ENCODE measurements around the gene CHP2.
"Not testable (repeated sequence)": the region's sequence is repeated elsewhere in the genome, so short reads cannot be mapped to it uniquely, and the experiment has no call there.

Gene CHP2

DNA sequence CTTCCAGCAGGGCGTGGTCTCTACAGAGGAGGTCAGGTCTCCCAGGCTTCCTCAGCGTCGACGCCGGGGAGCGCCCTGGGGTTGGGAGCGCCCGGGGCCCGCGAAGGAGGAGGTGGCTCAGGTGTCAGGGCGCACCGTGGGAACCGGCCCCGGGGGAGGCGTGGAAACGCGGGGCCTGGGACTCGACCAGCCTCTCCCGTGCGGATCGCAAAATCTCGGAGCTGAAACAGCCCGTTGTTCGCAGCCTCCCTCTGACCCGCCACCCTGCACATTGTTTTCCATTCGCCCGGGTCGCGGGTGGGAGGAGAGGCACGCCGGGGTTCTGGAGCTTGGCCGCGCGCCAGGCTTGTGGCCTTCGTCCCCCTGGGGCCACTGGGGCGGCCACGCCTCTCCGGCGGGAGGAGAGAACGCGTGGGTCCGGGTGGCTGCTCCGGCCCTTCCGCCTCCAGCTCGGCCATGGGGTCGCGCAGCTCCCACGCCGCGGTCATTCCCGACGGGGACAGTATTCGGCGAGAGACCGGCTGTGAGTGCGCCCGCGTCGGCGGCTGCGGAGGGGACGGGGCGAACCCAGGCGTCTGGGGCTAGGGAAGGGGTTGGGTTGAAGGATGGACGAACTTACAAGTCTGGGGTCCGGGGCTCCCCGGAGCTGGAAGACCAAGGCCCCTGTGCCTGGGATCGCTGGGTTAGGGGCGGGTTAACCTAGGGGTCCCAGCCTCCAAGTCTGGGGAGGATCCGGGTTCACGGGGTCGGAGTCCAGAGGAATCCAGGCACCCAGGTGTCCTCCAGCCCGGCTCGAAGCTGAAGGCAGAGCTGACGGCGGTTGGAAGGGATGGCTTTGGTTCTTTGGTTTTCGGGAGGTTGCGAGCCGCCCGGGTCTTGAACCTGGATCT lies at the start of gene CHP2:
TSS of gene CHP2 (plus strand) at position 433 of the 890 bp plus-strand sequence. CDS start at position 457, 24 bp downstream.
- DNase-seq (ENCODE audit: low read depth in 3 of 3), result no peak

DNA sequence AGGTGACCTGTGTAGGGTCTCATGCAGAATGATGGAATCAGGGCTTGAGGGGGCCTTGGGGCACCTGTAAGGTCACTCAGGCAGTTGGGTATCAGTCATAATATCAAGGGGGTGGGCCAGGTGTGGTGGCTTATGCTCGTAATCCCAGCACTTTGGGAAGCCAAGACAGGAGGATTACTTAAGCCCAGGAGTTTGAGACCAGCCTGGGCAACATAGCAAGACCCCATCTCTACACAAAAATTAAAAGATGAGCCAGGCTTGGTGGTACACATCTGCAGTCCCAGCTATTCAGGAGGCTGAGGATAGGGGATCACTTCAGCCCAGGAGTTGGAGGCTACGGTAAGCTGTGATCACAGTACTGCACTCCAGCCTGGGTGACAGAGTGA lies 49.3 kb upstream of the CHP2 start:
- no peak for DNase-seq (ENCODE audit: low read depth in 3 of 3)

DNA sequence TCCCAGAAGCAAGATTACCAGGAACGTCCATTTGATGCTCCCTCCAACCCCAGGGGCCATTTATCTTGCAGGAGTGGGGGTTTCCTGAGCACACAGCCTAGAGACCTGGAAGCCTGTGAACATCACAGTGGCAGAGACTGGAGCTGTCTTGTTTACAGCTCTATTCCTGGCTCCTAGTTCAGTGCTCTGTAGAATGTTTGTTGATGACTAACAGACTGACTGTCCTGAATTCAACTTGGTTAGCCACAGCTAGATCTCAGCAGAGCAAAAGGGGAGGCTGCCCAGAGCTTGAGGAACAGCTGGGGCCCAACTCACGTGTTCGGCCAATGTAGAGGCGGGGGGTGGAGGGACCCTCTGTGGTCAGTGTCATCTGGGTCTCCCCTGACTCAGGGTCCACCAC lies 48.4 kb upstream of the CHP2 start:
- DNase-seq (ENCODE audit: low read depth in 3 of 3), result no peak

DNA sequence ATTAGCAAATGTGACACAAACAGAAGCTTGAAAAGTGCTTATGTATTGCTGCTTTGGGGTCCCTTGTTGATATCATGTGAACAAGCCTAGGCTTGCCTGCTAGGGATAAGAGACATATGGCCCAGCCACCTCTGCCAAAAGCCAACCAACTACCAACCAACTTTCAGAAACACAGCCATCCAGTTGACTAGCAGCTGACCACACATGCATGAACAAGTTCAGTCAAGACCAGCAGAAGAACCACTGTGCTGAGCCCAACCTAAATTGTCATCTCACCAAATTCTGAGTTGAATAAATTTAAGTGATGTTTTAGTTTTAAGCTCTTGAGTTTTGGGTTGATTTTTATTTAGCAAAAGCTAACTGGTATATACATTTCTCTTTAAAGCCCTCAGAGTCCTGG lies 45.3 kb upstream of the CHP2 start:
- DNase-seq (ENCODE audit: low read depth in 3 of 3), result no peak

DNA sequence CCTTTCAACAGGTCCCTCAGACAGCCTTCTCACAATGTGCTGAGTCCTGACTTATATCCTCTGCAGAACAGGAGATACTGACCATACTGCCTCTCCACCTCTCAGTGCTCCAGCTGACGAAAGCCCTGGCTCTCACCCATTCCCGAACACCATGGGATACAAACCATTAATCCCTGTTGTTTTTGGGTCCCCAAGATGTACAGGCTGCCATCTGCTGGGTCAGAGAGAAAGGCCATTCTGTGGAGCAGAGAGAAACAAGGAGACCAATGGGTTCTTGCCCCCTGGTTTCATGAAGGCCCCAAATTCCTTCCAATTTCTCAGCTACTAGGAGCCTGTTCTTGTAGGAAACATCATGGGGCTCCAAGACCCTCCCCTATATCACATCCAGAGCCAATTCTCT lies 44.8 kb upstream of the CHP2 start:
- DNase-seq (ENCODE audit: low read depth in 3 of 3), result no peak

DNA sequence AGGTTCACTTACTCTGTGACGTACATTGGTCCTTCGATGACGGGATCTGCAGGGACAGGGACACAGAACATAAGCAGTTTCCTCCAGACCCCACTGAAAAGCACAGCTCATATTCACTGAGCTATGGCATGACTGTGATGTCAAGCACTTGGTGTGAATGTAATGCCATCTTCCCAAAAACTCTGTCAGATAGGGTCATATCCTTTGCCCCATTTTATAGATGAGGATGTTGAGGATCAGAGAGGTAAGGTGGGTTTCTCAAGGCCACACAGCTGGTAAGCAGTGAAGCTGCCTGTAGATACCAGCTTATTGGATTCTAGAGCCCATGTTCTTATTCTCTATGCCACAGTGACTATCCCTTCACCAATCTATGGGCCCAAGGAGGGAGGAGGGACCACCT lies 44.3 kb upstream of the CHP2 start:
- DNase-seq (ENCODE audit: low read depth in 3 of 3), result no peak

DNA sequence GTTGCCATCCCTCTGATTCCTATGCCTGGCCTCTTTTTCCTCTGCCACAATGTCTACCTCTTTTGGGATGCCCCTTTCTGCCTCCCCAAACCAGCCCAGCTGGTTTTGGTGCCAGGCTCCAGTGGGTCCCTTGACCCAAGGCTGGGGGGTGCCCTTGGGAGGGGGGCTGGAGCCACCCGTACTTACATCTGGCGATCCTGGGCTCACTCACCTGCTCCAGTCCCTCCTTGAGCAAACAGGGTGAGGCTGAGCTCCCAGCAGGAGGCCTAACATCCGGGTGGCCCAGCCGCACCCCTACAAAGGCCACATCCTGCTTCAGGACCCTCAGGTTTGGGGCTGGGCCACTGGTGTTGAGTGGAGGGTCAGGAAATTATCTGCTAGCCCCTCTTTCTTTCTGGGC lies 43.0 kb upstream of the CHP2 start:
- DNase-seq (ENCODE audit: low read depth in 3 of 3), result no peak

DNA sequence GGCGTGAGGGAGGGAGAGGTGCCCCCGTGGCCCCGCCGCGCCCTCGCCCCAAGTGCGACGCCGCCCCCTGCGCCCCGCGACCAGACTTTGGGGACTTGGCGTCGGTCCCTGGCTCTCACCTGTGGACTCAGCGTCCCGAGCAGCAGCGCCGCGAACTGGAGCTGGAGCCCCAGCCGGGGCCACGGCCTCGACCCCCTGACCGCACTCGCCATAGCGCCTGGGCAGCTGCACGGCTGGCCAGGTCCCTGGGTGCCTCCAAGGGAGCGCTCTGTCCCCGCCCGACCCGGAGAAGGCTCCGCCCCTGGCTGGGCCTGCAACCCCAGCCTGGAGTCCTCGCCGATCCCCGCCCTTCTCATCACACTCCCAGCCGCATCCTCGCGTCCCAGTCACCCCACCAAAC lies 41.9 kb upstream of the CHP2 start, which contains the start of gene ERN2:
TSS of gene ERN2 (minus strand) at position 247 of the 400 bp plus-strand sequence. CDS start at position 212, 35 bp downstream.
- DNase-seq (ENCODE audit: low read depth in 3 of 3), result no peak

DNA sequence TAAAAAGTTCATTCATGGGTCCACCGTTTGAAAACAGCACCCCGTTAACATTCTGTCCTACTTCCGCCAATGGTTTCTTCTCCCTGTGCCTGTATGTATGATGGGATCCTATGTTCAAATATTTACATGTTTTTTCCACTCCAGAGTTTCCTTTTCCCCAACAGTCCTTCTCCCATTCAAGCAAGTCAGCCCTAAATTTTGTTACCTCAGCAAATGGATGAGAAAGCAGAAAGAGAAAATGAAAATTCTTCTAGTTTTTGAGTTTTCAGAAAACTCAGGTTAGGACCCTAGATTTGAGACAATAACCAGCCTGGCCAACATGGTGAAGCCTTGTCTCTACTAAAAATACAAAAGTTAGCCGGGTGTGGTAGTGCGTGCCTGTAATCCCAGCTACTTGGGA lies 38.3 kb upstream of the CHP2 start:
- no peak for DNase-seq (ENCODE audit: low read depth in 3 of 3)

DNA sequence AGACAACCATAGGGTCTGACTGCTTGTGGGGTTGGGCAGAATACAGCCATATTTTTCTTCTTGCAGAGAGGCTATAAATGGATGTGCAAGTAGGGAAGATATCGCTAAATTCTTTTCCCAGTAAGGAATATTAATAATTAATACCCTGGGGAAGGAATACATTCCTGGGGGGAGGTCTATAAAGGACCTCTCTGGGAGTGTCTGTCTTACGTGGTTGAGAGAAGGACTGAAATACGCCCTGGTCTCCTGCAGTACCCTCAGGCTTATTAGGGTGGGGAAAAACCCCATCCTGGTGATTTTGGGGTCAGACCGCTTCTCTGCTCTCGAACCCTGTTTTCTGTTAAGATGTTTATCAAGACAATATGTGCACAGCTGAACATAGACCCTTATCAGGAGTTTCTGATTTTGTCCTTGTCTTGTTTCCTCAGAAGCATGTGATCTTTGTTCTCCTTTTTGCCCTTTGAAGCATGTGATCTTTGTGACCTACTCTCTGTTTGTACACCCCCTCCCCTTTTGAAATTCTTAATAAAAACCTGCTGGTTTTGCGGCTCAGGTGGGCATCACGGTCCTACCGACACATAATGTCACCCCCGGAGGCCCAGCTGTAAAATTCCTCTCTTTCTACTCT lies 32.1 kb upstream of the CHP2 start:
- DNase-seq (ENCODE audit: low read depth in 3 of 3), result not testable (repeated sequence)

DNA sequence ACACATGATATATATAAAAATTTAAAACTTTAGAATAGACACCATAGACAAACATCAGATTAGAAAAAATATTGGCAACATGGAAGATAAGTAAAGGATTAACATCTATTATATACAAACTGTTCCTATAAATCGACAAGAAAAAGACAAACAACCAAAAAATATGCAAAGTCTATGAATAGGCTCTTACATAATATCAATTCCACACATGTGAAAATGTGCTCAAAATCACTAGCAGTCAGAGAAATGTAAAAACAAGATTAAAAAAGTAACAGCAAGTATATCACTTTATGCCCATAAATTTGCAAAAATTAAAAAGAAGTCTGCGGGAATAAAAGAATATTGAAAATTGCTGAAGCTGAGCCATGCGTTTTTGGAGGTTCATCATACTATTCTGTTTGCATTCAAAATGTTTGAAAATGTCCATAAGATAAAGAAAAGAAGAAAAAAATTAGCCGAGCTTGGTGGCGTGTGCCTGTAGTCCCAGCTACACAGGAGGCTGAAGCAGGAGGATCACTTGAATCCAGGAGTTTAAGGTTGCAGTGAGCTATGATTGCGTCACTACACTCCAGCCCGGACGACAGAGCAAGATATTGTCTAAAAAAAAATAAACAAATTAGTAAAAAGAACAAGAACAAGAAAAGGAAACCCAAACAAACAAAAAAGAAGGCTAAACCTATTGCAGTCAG lies 30.6 kb upstream of the CHP2 start:
- DNase-seq (ENCODE audit: low read depth in 3 of 3), result no peak

DNA sequence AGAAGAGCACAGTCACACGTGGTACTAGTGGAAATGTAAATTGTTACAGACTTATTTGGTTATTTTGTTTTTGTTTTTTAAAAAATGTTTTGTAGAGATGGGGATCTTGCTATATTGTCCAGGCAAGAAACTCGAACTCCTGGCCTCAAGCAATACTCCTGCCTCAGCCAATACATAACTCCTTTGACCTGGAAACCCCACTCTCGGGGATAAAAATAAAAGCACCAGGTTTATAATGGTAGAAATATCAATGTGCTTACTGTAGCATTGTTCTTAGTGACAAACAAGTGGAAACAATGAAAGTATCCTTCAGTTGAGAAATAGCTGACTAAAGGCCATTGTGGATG lies 30.1 kb upstream of the CHP2 start:
- no peak for DNase-seq (ENCODE audit: low read depth in 3 of 3)

DNA sequence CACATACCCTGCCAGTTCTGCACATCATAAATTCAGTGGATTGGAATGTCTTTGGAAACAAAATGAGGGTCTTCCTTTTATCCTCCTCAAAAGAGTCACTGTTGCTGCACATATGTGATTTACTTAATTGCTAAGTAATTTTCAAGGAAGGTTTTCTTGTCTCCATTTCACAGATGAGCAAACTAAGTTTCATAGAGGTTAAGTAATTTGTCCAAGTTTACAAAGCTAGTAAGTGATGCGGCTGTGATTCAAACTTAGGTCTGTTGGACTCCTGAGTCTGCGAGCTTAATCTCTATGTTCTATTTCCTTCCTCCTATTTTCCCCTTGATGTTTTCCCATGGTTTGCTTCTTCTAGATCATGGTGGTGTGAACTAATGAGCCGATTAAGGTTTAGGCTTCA lies 28.1 kb upstream of the CHP2 start:
- DNase-seq (ENCODE audit: low read depth in 3 of 3), result no peak

DNA sequence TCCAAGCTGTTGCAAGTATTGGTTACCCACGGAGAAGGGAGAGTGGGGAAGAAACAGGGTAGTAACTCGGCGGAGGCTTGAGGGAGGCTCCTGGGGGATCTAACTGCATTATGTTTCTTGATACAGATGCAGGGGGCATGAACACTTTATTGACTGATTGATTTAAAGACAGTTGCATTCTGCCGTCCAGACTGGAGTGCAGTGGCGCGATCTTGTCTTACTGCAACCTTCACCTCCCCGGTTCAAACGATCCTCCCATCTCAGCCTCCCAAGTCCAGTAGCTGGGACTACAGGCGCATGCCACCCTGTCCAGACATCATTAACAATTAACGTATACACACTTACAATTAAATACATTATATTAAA lies 26.7 kb upstream of the CHP2 start:
- DNase-seq (ENCODE audit: low read depth in 3 of 3), result no peak

DNA sequence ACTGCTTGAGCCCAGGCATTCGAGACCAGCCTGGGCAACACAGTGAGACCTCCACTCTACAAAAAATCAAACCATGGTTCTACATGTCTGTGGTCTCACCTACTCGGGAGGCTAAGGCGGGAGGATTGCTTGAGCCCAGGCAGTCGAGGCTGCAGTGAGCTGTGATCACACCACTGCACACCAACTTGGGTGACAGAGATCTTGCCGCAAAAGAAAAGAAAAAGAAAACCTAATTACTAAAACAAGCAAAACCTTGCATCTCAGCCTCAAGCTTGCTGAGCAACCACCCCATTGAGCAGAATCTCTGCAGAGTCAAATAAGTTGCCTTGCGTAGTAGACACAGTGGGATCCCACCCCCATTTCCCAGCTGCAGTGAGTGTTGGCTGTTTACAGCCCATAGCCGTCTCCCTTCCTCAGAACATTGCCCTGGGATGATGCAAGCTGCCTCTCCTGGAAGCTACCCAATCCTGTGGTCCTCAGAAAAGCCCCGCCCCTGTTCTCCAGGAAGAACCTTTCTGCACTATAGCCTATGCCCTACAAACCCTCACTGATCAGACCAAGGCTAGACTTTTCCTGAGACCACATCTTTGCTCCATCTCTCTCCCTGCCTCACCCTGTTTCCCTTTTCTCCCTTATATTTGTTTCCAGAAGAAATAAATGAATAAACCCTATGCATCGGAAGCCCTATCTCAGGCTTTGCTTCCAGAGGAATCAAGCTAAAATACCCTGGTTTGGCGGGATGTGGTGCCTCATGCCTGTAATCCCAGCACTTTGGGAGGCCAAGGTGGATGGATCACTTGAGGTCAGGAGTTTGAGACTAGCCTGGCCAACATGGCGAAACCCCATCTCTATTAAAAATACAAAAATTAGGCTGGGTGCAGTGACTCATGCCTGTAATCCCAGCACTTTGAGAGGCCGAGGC lies 25.1 kb upstream of the CHP2 start:
- no peak for DNase-seq (ENCODE audit: low read depth in 3 of 3)

DNA sequence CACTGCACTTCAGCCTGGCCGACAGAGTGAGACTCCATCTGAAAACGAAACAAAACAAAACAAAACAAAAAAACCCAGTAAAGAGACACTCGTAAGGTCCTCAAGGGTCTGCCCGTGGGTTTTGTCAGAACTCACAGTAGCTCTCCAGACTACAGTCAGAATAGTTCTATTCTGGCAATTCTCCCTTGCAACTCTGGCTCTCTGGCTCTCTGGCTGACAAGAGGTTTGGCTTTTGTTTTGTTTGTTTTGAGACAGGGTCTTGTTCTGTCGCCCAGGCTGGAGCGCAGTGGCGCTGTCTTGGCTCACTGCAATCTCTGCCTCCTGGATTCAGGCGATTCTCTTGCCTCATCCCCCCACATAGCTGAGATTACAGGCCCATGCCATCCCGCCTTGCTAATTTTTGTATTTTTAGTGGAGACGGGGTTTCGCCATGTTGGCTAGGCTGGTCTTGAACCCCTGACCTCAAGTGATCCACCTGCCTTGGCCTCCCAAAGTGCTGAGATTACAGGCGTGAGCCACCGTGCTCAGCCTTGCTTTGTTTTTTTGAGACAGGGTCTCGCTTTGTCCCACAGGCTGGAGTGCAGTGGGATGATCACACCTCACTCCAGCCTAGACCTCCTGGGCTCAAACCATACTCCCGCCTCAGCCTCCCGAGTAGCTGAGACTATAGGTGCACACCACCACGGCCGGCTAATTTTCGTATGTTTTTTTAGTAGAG lies 20.5 kb upstream of the CHP2 start:
- no peak for DNase-seq (ENCODE audit: low read depth in 3 of 3)

DNA sequence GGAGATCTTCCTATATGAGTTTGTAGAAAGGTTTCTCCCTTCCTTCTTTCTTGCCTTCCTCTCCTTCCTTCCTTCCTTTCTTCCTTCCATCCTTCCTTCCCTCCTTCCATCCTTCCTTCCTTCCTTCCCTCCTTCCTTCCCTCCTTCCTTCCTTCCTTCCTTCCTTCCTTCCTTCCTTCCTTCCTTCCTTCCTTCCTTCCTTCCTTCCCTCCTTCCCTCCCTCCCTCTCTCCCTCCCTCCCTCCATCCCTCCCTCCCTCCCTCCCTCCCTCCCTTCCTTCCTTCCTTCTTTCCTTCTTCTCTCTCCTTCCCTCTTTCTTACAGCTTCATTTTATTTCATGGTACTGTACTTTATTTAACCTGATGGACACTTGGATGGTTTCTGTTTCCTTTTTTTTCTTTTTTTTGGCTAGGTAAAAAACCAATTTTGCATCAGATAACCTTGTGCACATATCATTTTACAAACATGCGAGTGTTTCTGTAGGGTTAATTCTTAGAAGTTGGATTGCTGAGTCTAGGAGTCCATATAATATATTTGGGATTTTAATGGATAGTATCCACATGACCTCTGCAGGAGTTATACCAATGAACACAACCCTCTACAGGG lies 17.3 kb upstream of the CHP2 start:
- not testable (repeated sequence) for DNase-seq (ENCODE audit: low read depth in 3 of 3)

DNA sequence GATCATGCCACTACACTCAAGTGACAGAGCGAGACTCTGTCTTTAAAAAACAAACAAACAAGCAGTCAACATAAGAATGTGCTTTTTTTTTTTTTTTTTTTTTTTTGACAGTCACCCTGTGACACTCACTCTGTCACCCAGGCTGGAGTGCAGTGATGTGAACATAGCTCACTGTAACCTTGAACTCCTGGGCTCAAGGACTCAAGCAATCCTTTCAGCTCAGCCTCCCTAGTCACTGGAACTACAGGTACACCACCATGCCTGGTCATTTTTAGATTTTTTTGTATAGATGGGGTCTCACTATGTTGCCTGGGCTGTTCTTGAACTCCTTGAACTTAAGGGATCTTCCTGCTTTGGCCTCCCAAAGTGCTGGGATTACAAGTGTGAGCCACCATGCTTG lies 15.3 kb upstream of the CHP2 start:
- no peak for DNase-seq (ENCODE audit: low read depth in 3 of 3)

DNA sequence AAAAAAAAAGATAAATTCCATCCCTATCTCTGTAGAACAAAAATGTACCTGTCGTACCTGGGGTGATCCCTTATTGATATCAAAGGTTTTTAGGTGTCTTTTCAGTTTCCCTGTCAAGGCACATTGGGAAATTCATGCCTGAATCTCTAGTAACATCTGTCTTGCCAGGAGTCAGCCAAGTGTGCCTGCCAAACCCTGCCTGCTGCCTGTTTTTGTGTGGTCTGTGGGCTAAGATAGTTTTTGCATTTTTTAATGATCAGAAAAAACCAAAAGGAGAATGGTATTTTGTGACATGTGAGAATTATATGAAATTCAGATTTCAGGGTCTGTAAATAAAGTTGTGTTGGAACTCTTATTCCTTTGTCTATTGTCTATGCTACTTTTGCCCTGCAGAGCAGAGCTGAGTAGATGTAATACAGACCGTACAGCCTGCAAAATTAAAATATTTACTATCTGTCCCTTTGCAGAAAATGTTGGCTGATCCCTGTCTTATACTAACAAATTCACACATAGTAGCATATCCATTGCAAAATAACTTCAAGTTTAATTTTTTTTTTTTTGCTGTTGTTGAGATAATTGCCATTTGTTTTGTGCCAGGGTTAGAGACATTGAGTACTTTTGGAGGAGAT lies 13.0 kb upstream of the CHP2 start:
- DNase-seq (ENCODE audit: low read depth in 3 of 3), result no peak

DNA sequence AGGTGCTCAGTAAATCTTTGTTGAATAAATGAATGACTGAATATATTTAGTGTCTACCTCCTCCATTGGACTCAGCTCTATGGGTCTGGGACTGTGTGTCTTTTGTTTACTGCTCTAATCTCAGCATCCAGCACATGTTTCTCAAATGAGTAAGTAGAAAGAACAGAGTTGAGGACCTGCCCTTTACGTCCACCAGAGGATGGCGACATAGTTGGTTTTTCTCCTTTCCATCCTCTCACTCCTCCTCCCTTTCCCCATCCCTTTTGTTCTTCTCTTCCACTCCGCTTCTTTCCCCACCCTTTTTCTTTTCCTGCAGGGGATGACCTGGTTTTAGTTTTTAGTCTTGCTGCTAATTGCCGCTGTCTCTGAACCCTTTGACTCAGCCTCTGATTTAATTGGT lies 12.1 kb upstream of the CHP2 start:
- DNase-seq (ENCODE audit: low read depth in 3 of 3), result no peak
